Kidney tubule cell (primary cell): ENCODE results near the gene ANKIB1.

Source experiments
- DNase-seq: peaks from one replicate; pipeline ENCODE4 v3.0.0-alpha.2; 2018; ENCODE audit warnings: low spot score

ANKIB1 gene

GRCh38 chr7:92447345-92448204 lies 201.8 kb downstream of the ANKIB1 start, which contains the start of gene GATAD1:
TSS of gene GATAD1 (plus strand) at chr7:92447482. CDS start at chr7:92447730, 248 bp downstream.
- peak; percentile 95 for DNase-seq

DNA sequence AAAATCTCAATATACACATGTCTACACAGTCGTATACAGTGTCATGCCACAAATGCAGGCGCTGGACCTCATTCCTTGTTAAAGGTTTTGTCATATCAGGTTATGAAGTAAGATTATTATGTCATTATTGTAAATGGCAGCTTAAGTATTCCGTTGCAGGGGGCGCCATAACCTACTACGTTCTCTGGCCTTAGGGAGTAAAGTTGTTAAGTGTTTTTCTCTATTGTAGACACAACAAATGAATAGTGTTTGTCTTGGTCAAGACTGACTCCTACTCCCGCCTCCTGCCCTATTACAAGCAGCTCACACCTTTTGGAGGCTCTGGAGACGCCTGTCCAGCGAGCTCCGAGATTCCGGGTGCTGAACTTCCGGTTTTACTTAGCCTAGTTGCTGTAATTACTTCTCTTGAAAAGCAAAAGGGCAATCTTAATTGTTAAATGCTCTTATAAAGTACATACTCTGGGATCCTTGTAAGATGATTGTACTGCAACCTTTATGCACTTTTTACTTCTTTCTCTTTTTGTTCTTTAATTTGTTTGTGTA lies 202.5 kb downstream of the ANKIB1 start:
- DNase-seq = peak; percentile 77
